Activated T-cell treated with anti-CD3 and anti-CD28 coated beads for 4 hours (primary cell): ENCODE data around the gene FOXN3.

Experiments used
- DNase-seq: peaks from one replicate; pipeline ENCODE4 v3.0.0-alpha.2; 2020

Gene FOXN3

DNA sequence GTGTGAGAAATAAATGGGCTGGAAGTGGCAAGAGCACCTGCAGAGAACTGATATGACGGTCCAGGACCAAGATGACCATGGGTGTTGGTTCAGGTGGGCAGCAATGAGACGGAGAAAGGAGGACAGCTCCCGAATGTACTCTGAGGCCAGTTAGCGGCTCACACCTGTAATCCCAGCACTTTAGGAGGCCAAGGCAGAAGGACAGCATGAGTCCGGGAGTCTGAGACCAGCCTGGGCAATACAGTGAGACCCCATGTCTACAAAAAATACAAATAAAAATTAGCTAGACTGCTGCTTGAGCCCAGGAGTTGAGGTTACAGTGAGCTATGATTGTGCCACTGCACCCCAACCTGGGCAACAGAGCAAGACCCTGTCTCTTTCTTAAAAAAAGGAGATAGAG lies 60.1 kb downstream of the FOXN3 start:
- no peak for DNase-seq

DNA sequence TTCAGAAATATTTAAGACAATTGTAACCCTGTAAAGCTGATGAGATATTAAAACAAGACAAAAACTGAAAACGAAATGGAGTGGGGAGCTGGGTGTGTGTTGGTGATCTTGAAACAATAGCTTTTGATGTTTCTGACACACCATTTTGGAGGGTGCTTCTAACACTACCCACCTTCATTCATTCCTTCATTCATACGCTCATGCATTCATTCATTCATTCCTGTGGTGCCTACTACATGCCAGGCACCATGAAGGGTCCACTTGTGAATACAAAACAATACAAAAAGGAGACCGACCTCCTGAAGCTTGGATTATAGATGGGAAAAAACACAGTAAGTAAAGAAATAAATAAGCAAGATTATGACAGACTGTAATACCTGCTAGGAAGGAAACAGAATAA lies 60.5 kb downstream of the FOXN3 start:
- no peak for DNase-seq

DNA sequence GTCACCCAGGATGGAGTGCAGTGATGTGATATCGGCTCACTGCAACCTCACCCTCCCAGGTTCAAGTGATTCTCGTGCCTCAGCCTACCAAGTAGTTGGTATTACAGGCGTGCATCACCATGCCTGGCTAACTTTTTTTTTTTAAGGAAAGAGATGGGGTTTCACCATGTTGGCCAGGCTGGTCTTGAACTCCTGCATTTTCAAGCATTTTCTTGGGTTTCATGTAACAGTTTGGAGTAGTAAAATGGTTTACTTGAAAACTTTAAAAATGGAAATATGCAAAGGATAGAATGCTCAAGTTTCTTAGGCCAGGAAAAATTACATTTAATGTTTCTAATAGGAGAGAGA lies 63.3 kb downstream of the FOXN3 start:
- no peak for DNase-seq

DNA sequence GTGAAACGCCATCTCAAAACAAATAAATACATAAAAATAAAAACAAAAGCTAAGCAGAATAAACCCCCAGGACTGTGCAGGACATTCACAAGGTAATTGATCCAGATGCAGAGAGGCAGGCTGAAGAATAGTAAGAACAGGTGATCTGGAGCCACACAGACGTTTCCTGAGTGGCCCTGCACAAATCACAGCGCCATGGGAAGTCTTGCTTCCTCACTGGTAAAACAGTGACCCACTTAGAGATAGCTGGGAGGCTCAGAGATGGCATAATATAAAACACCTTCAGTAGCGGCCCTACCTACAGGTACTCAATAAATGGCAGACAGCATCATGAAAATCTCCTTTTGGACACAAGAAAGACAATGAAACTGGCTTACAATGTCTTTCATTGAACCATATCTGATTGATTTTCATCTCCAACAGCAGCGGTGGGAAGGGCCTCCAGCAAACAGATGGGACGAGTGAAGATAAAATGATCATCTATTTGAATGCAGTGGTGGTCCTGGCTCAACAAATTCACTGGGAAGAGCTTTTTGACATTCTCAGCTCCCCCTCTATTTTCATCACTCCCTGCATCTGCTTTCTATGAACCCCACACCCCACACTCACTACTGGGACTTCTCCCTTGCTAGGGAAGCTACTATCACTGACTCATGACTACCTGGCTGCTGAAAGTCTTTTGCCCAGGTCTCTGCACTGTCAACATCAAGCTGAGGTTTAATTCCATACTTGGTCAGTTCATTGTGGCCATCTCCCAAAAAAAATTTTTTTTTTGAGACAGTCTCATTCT lies 63.9 kb downstream of the FOXN3 start:
- no peak for DNase-seq

DNA sequence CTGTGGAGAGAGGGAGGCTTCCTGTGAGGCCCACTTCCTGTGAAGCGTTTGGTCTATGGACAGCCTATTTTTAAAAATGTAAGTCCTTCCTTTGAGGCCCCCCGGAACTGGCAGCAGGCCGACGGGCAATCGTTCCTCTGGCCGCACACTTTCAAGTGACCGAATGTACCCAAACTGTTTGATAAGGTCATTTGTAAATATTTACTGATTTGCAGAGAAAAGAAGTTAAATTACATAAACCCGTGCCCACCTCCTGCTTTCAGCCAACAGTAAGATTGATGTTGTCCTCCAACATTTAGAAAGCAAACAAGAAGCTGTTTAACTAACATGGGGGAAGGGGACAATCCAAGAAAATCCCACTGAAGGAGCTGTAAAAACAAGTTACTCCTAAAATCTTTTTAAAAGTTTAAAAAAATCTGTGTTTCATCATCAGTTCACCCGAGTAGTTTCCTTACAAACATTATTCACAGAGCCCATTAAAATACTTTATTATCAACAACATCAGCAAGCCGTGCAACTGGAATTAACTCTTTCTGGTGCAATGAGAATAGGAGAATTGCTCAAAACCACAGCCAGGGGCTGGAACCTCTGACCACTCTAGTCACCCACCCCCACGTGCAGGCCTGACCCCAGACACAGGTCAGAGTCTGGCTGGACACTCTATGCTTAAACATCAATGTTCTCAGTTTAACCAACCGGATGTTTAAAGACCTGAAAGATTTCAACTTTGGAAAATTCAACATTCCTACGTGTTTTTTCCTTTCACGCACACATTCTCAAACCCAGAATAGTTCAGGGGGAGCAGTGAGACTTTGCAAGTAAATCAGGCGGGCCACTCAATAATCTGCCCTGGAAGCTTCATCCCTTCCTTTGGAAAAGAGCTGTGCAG lies 65.3 kb downstream of the FOXN3 start:
- DNase-seq: no peak

- no peak for DNase-seq
Observed at GRCh38 chr14:89351221-89351515, 65.9 kb downstream of the FOXN3 start.

GRCh38 chr14:89350152-89350551 lies 66.9 kb downstream of the FOXN3 start:
- no peak for DNase-seq

DNA sequence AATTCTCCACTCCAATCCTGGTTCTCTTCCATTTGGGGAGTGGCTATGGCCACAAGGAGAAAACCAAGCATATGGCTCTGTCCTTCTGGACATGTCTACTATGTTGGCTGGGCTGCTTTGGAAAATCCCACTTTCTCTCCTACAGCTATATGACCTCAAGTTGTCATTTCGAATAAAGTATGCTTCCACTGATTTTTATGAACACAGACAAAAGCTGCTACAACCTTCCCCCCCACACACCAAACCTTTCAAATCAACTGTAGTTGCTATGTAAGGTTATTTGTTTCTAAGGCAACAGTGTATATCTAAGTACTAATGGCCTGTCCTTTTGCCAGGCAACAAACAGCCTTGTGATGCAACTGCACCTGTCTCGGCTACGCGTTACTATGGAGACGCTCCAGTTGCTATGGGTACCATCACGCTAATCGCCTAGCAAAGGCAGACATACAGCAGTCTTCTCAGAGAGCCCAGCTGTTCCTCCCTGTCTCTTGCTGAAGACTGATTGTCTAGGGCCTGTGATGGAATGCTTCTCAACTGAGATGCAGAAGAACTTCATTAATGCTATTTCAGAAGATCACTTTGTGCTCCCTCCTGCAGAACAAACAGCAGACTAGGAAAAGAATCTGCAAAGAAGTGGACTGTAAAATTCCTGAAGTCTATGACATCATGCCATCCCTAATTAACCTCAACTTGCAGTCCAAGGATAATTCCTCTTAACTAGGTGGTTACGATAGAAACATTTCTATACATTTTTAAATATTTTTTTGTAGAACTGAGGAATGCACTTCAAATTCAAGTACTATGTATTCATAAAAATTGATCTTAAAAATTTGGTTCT lies 67.6 kb downstream of the FOXN3 start:
- DNase-seq: no peak

- no peak for DNase-seq
Observed at GRCh38 chr14:89348722-89349121, 68.3 kb downstream of the FOXN3 start.

DNA sequence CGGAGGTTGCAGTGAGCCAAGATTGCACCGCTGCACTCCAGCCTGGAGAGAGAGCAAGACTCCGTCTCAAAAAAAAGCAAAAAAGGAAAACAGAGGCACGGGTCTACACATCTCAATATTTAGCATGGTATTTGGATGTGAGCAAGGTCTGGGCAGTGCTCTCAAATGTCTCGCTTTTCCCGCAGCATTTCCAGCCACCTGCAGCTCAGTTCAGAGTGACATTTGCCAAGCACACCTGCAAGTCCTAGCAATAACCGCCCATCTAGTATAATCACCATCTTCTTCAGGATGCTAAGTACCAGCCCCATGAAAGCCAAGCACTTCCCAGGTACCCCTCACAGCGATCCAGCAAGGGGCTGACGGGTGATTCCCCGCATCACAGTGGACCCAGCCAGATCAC lies 69.1 kb downstream of the FOXN3 start:
- DNase-seq: no peak

DNA sequence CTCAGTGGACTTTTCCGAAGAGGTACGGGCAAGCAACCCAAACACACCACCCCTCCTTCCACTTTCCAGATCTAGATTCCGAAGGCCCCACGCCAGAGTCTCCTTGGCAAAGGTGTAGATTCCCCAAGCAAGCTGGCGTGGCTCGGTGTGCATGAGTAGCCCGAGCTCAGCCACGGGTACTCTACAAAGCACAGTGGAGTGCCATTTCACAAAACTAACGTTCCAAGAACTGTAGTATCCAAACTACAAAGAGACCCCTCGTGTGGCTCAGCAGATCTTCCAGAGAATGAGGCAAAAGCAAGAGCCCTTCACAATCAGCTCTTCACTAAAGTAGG lies 72.1 kb downstream of the FOXN3 start:
- no peak for DNase-seq

DNA sequence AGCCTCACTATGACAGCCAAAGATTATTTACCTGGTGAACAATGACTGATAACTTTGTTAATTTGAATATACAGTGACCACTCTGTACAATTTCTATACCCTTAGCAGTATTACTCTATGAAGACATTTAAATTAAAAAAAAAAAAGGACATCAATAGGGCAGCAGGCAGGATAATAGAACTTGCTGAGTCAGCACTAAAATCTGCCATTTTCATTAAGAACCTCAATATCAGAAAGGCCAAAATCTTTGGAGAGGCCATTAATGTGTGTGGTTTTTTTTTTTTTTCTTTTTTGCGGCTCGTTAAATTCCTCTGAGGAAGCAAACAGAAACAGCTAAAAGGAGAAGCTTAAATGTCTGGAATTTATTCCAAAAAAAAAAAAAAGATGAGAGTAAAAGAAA lies 73.7 kb downstream of the FOXN3 start:
- no peak for DNase-seq

- DNase-seq: no peak
Observed at GRCh38 chr14:89342049-89342448, 75.0 kb downstream of the FOXN3 start.

DNA sequence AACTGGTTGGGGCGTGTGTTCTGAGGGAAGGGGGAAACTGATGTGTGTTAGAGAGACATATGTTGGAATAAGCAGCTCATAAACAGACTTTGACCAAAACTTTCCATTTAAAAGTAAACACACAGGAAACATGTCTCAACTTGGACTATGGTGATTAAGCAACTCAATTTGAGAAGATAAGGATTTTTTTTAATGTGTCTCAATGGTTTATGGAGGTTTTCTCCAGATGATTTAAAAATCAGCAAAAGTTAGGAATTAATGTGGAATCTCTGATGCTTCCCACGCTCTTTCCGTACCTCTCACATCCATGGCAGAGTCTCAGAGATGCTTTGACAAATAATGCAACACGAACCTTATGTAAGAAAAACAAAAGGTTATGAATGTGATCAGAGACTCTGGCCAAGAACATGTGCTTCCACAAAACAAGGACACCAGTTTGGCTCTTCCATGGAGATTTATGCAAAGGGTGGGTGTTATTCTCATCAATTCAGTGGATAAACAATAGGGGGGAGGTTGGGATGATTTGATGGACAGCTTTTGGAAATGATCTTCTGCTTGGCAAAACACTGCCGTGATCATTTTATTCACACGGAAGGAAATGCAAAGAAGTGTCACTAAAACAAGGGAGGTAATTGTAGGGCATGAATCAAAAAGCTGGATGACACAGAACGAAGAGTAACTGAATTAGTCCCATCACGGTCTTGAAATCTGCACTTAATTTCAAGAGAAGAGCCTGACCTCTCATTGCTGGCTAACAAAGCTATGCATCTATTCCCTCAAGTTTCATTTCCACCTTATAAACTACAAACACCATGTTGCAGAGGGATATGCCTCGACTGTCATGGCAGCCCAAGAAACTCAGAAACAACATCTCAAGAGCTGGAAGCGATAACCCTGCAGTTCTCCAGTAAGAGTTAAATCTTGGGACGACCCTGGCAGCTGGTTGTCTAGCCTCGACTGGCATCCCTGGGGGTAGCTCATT lies 76.5 kb downstream of the FOXN3 start:
- DNase-seq: no peak

DNA sequence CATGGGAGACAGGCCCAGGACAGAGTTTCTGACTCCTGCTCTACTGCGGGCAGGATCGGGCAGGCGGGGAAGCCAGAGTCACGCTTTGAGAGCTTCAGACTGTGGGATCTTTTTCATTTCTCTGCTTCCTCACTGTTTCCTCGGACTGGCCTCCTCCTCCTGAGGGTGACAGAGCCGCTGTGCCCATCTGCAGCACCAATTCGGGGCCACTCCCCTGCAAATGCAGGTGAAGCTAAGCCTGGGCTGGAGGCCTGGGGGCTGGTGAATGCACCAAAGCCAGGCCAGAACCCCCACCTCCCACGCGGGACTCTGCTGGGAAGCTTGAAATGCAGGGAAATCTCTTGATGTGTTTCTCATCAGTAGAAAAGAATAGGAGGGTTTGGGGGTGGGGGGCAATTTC lies 77.5 kb downstream of the FOXN3 start:
- no peak for DNase-seq

DNA sequence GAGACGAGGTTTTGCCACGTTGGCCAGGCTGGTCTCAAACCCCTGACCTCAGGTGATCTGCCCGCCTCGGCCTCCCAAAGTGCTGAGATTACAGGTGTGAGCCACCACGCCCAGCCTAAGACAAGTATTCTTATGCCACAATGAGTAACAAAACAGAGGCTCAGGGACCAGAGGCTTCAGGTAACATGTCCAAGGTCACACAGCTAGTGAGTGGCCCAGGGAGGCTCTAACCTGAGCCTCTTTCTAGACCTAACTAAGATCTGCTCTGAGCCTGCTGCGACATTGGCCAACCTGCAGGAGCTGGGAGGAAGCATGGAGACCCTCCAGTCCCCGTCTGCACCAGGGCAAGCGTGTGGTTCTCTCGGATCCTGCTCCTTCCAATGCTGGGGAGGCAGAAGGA lies 77.9 kb downstream of the FOXN3 start:
- no peak for DNase-seq

GRCh38 chr14:89336338-89336737 lies 80.7 kb downstream of the FOXN3 start:
- no peak for DNase-seq

DNA sequence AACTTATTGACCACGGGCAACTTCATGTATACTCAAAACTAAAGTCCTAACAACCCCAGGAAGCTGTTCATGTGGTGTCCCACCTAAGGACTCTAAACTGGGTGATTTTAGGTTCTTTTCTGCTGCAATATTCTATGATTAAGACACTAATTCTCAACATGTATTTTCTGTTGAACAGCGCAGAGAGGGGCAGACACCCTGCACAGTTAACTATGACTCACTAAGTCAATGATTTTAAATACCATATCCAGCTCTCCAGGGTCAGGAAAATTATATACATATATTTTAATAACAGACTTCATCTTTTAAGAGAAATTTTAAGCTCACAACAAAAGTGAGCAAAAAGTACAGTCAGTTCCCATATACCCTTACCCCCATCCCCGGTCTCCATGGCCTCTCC lies 85.0 kb downstream of the FOXN3 start:
- DNase-seq: no peak

GRCh38 chr14:89331398-89331797 lies 85.6 kb downstream of the FOXN3 start:
- no peak for DNase-seq

- DNase-seq: no peak
Observed at GRCh38 chr14:89330236-89331002, 86.6 kb downstream of the FOXN3 start.

DNA sequence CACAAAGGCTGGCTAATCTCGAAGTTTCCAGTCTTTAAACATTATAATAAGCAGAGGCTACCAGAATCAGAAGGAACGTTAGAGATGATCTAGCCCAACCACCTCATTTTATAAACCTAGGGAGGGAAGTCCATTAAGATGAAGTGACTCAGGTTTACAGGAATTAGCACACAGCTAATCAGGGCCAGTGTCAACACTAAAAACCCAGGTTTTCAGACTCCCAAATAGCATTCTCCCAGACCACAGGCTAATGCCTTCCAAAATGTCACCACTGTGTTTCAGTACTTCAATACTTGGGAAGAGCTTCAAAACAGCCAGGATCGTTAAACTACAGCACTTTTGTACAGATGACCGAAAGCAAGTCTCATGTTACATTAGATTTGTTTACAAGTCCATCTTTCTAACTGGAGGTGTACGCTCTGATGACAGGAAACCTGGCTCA lies 89.2 kb downstream of the FOXN3 start:
- no peak for DNase-seq

DNA sequence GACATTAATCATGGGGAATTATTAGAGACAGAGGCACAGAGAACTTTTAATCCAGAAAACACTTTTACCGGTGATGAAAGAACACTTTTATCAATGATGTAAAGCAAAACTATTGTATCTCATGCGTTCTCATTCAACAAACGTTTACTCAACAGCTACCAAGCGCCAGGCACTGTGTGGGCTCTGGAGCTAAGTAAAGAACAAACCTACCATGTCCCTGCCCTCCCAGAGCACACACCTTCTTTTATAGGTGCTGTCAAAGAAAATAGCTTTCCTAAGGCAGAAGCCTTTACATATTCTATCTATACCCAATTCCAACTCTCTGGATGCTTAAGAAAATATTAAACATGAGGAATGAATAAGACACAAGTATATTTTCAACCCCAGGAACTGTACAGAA lies 91.1 kb downstream of the FOXN3 start:
- no peak for DNase-seq
